Loucy (cell line): Measurements from ENCODE around the gene ALG5.

Source experiments
- H2AFZ ChIP-seq: fragments of 200-600 bp; sonication (generic); 2 replicates; pipeline ENCODE4 v1.6.0; 2016; ENCODE audit warnings: antibody characterized with exemption, mild to moderate bottlenecking, low read length, moderate library complexity
- H3F3A ChIP-seq: fragments of 200-600 bp; 2 replicates; pipeline ENCODE4 v1.6.0; 2016; ENCODE audit warnings: antibody characterized with exemption, low read depth, mild to moderate bottlenecking
- H3K27me3 ChIP-seq: fragments of 200-600 bp; sonication (generic); 2 replicates; pipeline ENCODE4 v1.6.1; 2014; ENCODE audit warnings: low read length, mild to moderate bottlenecking; ENCODE audit not compliant: insufficient read depth, poor library complexity, severe bottlenecking
- H3K36me3 ChIP-seq: fragments of 200-600 bp; sonication (generic); 2 replicates; pipeline ENCODE4 v1.6.1; 2016; ENCODE audit warnings: low read length; ENCODE audit not compliant: insufficient read depth
- H3K4me1 ChIP-seq: fragments of 200-600 bp; sonication (generic); 2 replicates; pipeline ENCODE4 v1.5.1; 2014; ENCODE audit warnings: low read length, mild to moderate bottlenecking; ENCODE audit not compliant: insufficient read depth, poor library complexity, severe bottlenecking
- H3K4me2 ChIP-seq: fragments of 200-600 bp; sonication (generic); 2 replicates; pipeline ENCODE4 v1.6.0; 2014; ENCODE audit warnings: antibody characterized with exemption, low read length, low read depth, mild to moderate bottlenecking; ENCODE audit not compliant: poor library complexity, severe bottlenecking
- H3K4me3 ChIP-seq: fragments of 200-600 bp; sonication (generic); 2 replicates; pipeline ENCODE4 v1.5.1; 2014; ENCODE audit warnings: low read length, mild to moderate bottlenecking, mixed read lengths; ENCODE audit not compliant: poor library complexity, severe bottlenecking
- H3K79me2 ChIP-seq: fragments of 200-600 bp; sonication (generic); 2 replicates; pipeline ENCODE4 v1.6.1; 2014; ENCODE audit warnings: low read length; ENCODE audit not compliant: insufficient read depth
- H3K9ac ChIP-seq: fragments of 200-600 bp; sonication (generic); 2 replicates; pipeline ENCODE4 v1.6.0; 2014; ENCODE audit warnings: mild to moderate bottlenecking, low read depth, low read length, moderate library complexity; ENCODE audit not compliant: poor library complexity, severe bottlenecking
- H3K9me2 ChIP-seq: fragments of 200-600 bp; sonication (generic); replicated peaks from 2 replicates; pipeline ENCODE4 v1.6.1; 2016; ENCODE audit warnings: low read depth, low read length, mixed read lengths
- H3K9me3 ChIP-seq: fragments of 200-600 bp; sonication (generic); 2 replicates; pipeline ENCODE4 v1.6.1; 2014; ENCODE audit warnings: mild to moderate bottlenecking, antibody characterized with exemption, low read length, low read depth; ENCODE audit not compliant: insufficient read depth
- H4K20me1 ChIP-seq: fragments of 200-600 bp; sonication (generic); 2 replicates; pipeline ENCODE4 v1.6.0; 2014; ENCODE audit warnings: antibody characterized with exemption, low read length, mild to moderate bottlenecking; ENCODE audit not compliant: insufficient read depth, poor library complexity, severe bottlenecking
- EZH2phosphoT487 ChIP-seq: fragments of 200-600 bp; IDR thresholded peaks from 2 replicates; pipeline ENCODE4 v1.6.1; 2018; ENCODE audit warnings: antibody characterized with exemption, mild to moderate bottlenecking, moderate library complexity, borderline replicate concordance
- TF ChIP-seq, protein P1 (sequence below): fragments of 200-600 bp; sonication (generic); conservative IDR thresholded peaks from 2 replicates; pipeline ENCODE4 v1.5.1; 2014; ENCODE audit warnings: mild to moderate bottlenecking, antibody characterized with exemption, low read length

The ALG5 gene

GRCh38 chr13:36912973-36913372 lies 86.2 kb downstream of the ALG5 start:
- TF ChIP-seq, protein P1, sequence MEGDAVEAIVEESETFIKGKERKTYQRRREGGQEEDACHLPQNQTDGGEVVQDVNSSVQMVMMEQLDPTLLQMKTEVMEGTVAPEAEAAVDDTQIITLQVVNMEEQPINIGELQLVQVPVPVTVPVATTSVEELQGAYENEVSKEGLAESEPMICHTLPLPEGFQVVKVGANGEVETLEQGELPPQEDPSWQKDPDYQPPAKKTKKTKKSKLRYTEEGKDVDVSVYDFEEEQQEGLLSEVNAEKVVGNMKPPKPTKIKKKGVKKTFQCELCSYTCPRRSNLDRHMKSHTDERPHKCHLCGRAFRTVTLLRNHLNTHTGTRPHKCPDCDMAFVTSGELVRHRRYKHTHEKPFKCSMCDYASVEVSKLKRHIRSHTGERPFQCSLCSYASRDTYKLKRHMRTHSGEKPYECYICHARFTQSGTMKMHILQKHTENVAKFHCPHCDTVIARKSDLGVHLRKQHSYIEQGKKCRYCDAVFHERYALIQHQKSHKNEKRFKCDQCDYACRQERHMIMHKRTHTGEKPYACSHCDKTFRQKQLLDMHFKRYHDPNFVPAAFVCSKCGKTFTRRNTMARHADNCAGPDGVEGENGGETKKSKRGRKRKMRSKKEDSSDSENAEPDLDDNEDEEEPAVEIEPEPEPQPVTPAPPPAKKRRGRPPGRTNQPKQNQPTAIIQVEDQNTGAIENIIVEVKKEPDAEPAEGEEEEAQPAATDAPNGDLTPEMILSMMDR: no peak
- TF ChIP-seq EZH2phosphoT487: no peak
- Histone ChIP-seq H3K9me2 (no peaks in the 10 kb centered on the region), H3K79me2 (no peaks in the 10 kb centered on the region), H3K4me2 (no peak overlapping the region), H3F3A (no peaks in the 10 kb centered on the region), H3K4me3 (no peak overlapping the region), H3K9ac (no peak overlapping the region), H4K20me1 (no peaks in the 10 kb centered on the region), H3K9me3 (no peaks in the 10 kb centered on the region), H2AFZ (no peak overlapping the region), H3K4me1 (no peaks in the 10 kb centered on the region), H3K36me3 (no peaks in the 10 kb centered on the region), H3K27me3 (no peaks in the 10 kb centered on the region)

- Histone ChIP-seq H3K9me3 (no peaks in the 10 kb centered on the region), H3K79me2 (no peaks in the 10 kb centered on the region), H3F3A (no peaks in the 10 kb centered on the region), H3K9me2 (no peaks in the 10 kb centered on the region), H3K4me2 (no peak overlapping the region), H3K9ac (no peak overlapping the region), H3K36me3 (no peaks in the 10 kb centered on the region), H3K4me1 (no peaks in the 10 kb centered on the region), H3K4me3 (no peak overlapping the region), H4K20me1 (no peaks in the 10 kb centered on the region), H3K27me3 (no peaks in the 10 kb centered on the region), H2AFZ (no peak overlapping the region)
- TF ChIP-seq EZH2phosphoT487: no peak
- TF ChIP-seq, protein P1: no peak
These were observed 86.8 kb downstream of the ALG5 start for GRCh38 chr13:36912369-36912768.

- H3K9ac ChIP-seq: no peak overlapping the region
- no peak overlapping the region for H3K4me2 ChIP-seq
- no peak overlapping the region for H3K4me3 ChIP-seq
- H4K20me1 ChIP-seq: no peaks in the 10 kb centered on the region
- no peaks in the 10 kb centered on the region for H3K9me3 ChIP-seq
- no peaks in the 10 kb centered on the region for H3F3A ChIP-seq
- no peak overlapping the region for H2AFZ ChIP-seq
- H3K36me3 ChIP-seq: no peaks in the 10 kb centered on the region
- H3K27me3 ChIP-seq: no peaks in the 10 kb centered on the region
- no peak for TF ChIP-seq EZH2phosphoT487
- TF ChIP-seq, protein P1: no peak
- no peaks in the 10 kb centered on the region for H3K79me2 ChIP-seq
- no peaks in the 10 kb centered on the region for H3K4me1 ChIP-seq
- no peaks in the 10 kb centered on the region for H3K9me2 ChIP-seq
These were observed 88.6 kb downstream of the ALG5 start for GRCh38 chr13:36910545-36910944.
